HG02852 (cell line): Measurements from ENCODE around the gene GBX1.

Experiments
- ATAC-seq: cut with Tn5 transposase; IDR thresholded peaks from one replicate; pipeline ENCODE4 v1.9.1; 2021; ENCODE audit warnings: mild to moderate bottlenecking, moderate library complexity; ENCODE audit not compliant: unreplicated experiment

GBX1 gene

GRCh38 chr7:151167197-151167961 is at the start of gene GBX1:
Gene GBX1 (minus strand): TSS chr7:151167694. CDS start chr7:151167548, 146 bp downstream.
- ATAC-seq: no peak

- no peak for ATAC-seq
These were observed 47.9 kb upstream of the GBX1 start for GRCh38 chr7:151215396-151215795.

- no peak for ATAC-seq
These were observed 46.3 kb upstream of the GBX1 start for GRCh38 chr7:151213826-151214225.

DNA sequence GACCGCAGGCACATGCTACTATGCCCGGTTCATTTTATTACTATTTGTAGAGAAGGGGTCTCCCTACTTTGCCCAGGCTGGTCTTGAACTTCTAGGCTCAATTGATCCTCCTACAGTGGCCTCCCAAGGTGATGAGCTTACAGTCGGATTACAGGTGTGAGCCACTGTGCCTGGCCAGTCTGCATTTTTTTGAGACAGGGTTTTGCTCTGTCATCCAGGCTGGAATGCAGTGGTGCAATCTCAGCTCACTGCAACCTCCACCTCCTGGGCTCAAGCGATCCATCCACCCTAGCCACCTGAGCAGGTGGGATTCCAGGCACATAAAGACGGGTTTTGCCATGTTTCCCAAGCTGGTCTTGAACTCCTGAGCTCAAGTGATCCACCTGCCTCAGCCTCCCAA is 45.1 kb upstream of the GBX1 start:
- ATAC-seq: no peak

DNA sequence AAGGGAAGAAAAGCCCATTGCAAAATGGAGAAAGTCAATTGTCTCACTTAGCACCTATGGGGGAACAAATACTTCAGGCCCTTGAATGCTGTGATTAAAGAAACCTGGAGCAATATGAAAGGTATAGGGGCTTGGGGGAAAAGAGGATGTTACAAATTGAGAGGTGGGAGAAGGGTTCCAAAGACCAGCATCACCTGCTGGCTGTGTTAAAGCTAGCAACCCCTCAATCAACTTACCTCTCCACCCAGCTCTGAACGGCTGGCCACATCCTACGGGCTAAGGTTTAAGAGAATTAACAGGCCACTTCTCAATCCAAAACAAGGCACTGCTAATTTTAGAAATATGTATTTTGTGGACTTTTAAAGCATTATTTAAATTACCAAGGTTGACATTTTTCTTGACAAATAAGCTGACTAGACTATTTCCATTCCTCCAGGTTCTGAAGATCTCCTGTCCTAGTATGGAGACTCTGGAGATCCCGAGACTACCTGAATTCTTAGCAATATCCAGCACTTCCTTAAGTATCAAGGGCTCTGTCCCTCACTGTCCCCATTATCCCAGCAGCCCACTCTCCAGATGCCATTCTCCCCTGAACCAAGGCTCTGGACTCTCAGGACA is 43.8 kb upstream of the GBX1 start:
- ATAC-seq: no peak

- no peak for ATAC-seq
These were observed 42.8 kb upstream of the GBX1 start, which contains the start of gene H2BK1 for GRCh38 chr7:151210087-151210854. Gene H2BK1 (minus strand): TSS chr7:151210488. CDS start chr7:151210318, 170 bp downstream.

- ATAC-seq: no peak
These were observed 42.1 kb upstream of the GBX1 start for GRCh38 chr7:151209588-151209987.

GRCh38 chr7:151208253-151208862 is 40.9 kb upstream of the GBX1 start:
- no peak for ATAC-seq

DNA sequence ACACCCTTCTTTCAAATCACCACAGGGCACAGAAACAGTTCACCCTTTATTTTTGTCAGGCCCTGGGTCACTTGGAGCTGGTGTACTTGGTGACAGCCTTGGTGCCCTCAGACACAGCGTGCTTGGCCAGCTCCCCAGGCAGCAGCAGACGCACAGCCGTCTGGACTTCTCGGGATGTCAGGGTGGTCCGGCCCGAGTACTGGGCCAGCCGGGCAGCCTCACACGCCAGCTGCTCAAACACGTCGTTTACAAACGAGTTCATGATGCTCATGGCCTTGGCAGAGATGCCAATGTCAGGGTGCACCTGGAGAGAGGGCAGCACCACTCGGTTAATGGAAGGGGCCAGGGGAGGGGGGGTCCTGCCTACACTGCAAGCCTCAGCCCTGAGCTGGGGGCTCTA is 40.3 kb upstream of the GBX1 start:
- no peak for ATAC-seq

GRCh38 chr7:151207315-151207714 is 39.8 kb upstream of the GBX1 start:
- ATAC-seq: no peak

DNA sequence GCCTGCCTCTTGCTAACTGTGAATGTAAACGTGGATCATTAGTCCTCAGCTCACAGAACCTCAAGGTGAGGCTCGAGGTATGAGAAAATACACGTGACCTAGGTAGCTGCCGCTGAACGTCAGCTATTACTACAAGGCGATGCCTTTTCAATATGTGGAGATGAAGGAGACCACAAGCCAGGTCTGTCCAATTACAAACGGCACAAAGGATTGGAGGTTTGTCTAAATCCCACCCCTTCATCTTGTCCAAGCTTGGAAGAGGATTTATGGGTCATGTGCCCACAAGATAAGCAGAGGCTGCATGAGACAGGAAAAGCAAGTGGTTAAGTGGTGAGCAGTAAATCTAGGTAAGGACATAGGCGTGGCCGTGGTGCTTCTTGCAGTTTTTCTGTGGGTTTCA is 39.4 kb upstream of the GBX1 start:
- no peak for ATAC-seq

DNA sequence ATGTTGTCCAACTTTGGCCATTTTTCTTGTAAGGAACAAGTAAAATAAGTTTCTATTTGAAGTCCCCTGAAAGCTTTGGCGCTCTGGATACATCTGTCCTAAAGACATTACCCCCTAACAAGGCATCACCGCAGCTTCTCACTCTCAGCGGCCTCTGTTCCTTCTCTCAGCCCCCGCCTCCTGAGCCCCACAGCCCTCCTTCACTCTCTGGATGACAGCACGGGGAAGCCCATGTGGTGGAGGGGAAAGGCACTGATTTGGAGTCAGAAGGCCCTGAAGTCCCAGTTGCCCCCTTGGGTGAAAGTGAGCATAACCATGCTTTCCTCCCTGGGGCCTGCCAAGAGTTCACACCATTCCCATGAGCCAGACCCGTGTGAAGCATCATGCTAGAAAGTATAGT is 38.2 kb upstream of the GBX1 start:
- ATAC-seq: no peak

DNA sequence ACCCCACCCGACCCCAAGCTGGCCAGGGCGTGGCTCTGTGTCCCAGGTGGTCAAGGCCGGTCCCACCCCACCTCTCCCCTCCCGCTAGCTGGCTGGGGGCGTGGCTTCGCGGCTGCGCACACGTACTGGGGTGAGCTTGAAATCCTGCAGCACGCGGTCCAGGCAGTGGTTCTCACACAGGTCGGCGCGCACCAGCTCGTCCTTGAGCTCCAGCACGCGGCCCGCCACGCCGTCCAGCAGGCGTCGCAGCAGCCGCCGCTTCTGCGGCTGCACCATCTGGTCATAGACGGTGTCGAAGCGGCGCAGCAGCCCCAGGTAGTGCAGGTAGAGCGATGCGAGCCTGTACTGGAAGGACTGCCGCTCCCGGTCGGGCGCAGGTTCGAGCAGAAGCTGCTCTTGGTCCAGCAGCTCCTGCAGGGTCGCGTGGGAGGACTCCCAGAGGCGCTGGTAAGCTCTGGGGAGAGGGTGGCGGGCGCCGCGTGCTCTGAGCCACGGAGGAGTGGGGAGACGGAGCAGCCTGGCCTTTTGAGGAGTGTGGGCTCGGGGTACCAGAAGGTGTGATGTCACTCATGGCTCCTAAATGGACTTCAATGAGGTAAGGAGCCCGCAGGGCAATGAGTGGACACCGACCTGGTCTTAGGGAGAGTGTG is 37.0 kb upstream of the GBX1 start:
- no peak for ATAC-seq

DNA sequence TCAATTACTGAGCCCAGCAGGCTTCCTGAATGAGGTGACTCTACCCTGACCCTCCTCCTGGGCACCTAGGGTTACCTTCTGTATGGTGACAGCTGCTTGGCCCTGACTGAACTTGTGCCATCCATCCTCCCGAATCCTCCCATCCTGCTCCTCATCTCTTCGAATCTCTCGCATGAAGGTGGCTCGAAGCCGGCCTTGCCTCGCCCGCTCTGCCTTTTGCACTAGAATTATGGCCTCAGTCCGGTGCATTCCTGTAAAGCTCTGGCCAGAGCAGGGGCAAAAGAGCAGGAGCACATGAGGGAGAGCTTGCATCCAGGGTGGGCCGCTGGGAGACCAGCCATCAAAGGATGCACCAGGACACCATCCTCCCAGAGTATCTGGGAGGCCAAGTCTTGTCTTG is 35.3 kb upstream of the GBX1 start:
- no peak for ATAC-seq

DNA sequence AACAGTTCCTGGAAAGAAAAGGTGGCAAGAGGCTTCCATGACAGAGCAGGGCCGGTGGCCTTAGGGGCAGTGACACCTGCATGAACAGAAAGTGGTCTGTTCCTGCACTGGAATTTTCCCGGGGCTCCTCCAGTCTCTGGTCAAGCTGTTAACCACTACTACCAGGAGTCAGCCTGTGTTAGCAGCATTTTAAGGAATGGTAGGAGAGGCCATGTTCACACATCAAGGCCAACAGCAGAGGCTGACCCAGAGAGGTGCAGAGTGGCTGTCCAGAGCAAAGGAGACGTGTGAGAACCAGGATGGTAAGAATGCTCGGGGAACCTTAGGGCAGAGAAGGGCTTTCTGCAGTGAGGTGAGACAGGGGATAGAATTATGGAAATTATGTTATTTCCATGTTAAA is 34.3 kb upstream of the GBX1 start:
- ATAC-seq: no peak

DNA sequence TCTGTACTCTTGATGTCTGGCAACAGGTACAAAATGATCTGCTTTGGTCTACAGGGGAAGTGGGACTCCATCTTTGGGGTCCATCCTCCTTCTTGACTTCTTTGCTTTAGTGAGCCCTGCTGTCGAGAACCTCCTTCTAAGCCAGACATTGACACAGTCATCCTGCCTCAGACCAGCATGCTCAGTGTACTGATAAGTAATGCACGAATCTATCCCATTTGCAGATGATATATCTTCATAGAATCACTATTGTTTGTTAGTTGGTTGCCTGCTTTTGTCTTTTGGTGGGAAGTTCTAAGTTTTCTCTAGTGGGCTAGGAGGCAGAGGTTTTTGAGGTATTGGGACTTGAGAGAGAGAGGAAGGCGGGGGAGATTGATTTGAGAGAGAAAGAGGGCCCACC is 33.9 kb upstream of the GBX1 start:
- ATAC-seq: no peak

DNA sequence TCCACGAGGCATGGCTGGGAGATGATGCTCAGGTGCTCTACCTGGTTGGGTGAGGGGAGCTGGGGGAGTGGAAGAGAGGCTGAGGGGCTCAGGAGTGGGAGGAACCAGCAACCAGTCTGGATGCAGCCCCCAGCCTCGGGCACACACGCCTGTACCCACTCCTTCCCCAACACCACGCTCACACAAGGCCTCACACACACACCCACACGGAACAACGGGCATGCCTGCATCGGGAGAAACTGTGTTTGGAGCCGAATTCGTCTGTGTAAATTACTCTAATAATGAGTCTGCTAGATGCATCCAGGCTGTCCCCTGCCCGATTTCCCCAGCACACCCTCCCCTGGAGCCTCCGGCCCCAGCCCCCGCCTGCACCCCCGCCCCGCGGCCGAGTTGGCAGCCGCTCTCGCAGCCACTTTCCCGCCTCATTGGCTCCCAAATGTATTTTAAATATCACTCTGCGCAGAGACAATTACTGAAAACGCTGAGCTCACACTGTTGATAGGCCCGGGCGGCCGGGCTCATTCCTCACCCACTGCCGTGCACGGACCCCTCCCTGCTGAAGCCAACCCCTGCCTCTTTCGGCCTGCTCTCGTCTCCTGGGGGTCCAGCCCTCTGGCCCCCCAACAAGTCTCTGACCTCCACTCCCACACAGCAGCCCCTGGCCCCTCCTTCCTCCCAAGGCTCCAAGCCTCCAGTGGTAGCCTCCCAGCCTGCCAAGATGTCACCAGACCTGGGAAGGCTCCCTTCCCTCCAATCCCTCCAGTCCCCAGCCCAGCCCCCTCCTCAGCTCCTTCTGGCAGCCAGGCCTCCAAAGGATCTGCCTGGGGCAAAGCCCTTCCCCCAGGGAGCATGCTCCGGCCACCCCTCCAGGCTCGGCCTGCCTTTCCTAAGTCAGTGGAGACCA is 31.7 kb upstream of the GBX1 start:
- no peak for ATAC-seq

GRCh38 chr7:151197932-151198331 is 30.4 kb upstream of the GBX1 start:
- no peak for ATAC-seq

DNA sequence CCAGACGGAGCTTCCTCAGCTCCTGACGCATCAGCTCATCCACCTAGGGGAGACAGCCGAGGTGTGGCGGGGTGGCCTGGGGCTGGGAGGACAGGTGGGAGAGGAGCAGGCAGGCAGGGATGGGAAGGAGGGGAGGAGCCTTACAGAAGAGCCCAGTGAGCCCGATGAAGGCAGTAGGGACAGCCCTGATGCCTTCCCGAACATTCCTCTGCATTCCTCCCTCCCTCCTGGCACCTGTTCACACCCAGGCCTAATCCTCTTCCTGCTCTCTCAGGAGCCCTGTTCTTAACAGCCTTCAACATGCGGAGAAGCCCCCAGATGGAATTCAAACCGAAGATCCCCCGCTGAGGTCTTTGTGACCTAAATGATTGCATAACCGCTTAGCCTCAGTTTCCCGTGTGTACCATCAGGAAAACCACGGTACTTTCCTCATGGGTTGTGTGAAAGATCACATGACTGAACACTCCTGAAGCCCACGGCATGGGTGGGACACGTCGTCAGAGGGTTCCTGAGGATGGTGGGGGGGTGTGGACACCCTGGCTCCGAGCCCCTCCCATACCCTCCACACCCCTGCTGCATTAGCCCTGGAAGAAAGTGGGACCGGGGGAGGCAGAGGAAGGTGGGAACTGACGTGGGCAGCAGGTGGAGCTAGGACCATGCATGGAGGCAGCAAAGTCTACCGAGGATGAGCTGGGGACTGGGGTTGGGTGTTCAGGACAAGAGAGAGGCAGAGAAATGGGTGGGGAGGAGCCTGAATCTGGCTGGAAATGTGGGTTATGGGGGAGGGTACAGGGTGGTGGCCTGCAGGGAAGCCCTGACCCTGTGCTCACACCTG is 28.3 kb upstream of the GBX1 start:
- ATAC-seq: no peak
